Ishikawa (cell line): ENCODE measurements around the gene PIP5K1C.

Source experiments
- CEBPB ChIP-seq: IDR thresholded peaks from 2 replicates; pipeline ENCODE4 v1.6.1; 2012
- CREB1 ChIP-seq: IDR thresholded peaks from 2 replicates; pipeline ENCODE4 v1.6.1; 2012; ENCODE audit warnings: low read depth
- EGR1 ChIP-seq: IDR thresholded peaks from 2 replicates; pipeline ENCODE4 v1.6.1; 2012
- EP300 ChIP-seq: IDR thresholded peaks from 2 replicates; pipeline ENCODE4 v1.6.1; 2012; ENCODE audit warnings: borderline replicate concordance
- FOXM1 ChIP-seq: IDR thresholded peaks from 2 replicates; pipeline ENCODE4 v1.6.1; 2012; ENCODE audit warnings: low read depth, borderline replicate concordance
- MAX ChIP-seq: IDR thresholded peaks from 2 replicates; pipeline ENCODE4 v1.6.1; 2012
- NFIC ChIP-seq: IDR thresholded peaks from 2 replicates; pipeline ENCODE4 v1.6.1; 2012
- RAD21 ChIP-seq: IDR thresholded peaks from 2 replicates; pipeline ENCODE4 v1.6.1; 2012; ENCODE audit warnings: low read depth
- REST ChIP-seq: IDR thresholded peaks from 2 replicates; pipeline ENCODE4 v1.6.1; 2012; ENCODE audit warnings: low read depth, mild to moderate bottlenecking
- TAF1 ChIP-seq: IDR thresholded peaks from 2 replicates; pipeline ENCODE4 v1.6.1; 2012; ENCODE audit warnings: low read depth, mild to moderate bottlenecking
- TCF12 ChIP-seq: IDR thresholded peaks from 2 replicates; pipeline ENCODE4 v1.6.1; 2012; ENCODE audit warnings: low read depth
- USF1 ChIP-seq: IDR thresholded peaks from 2 replicates; pipeline ENCODE4 v1.6.1; 2012
- YY1 ChIP-seq: IDR thresholded peaks from 2 replicates; pipeline ENCODE4 v1.6.1; 2012; ENCODE audit warnings: low read depth

GRCh38 chr19:3595521-3596061, 104.7 kb downstream of the PIP5K1C start:
- TF ChIP-seq NFIC: no peak
- no peak for TF ChIP-seq RAD21
- TF ChIP-seq REST: no peak
- no peak for TF ChIP-seq TAF1
- TF ChIP-seq EP300: no peak
- no peak for TF ChIP-seq MAX
- no peak for TF ChIP-seq CEBPB
- TF ChIP-seq EGR1: no peak
- no peak for TF ChIP-seq USF1
- TF ChIP-seq CREB1: no peak
- TF ChIP-seq YY1: no peak
- no peak for TF ChIP-seq TCF12
- TF ChIP-seq FOXM1: no peak
